GM13977 (cell line): ENCODE measurements around the gene SLFN12L.

ENCODE experiments used
- DNase-seq: peaks from one replicate; pipeline ENCODE4 v3.0.0; 2012; ENCODE audit warnings: low spot score
- in situ Hi-C: fragments of 300-500 bp; cut with MboI; formaldehyde crosslinking; loops from one replicate; pipeline ENCODE4 v1.12.0; 2022; ENCODE audit warnings: low sequenced_read_pairs, low pct_unique_long_range_greater_than_20kb, mixed read lengths, inconsistent platforms; ENCODE audit not compliant: unreplicated experiment
- TF ChIP-seq, protein P1 (sequence below): IDR thresholded peaks from 2 replicates; pipeline ENCODE4 v1.5.1; 2012; ENCODE audit warnings: mild to moderate bottlenecking, control low read depth; ENCODE audit not compliant: insufficient read depth; ENCODE audit errors: extremely low read depth, missing control alignments

Gene SLFN12L

DNA sequence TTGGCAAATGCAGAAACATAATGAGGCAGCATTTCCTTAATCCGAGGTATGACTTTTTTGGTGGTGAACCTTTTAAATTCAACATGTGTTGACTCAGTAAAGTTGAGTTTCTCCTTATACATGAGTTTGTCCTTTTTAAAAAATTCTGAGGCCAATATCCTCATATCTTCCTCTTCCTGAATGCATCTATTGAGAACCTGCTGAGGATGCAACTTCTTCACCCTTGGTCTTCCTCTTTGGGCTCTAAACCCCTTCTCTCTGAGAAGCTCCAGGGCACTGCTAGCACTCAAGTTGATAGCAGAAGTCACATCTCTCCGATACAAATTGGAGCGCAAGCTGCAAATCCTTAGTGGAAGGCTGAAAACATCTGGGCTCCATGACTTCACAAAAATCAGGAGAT is 19.9 kb upstream of the SLFN12L start:
- no peak for DNase-seq
- TF ChIP-seq, protein P1, sequence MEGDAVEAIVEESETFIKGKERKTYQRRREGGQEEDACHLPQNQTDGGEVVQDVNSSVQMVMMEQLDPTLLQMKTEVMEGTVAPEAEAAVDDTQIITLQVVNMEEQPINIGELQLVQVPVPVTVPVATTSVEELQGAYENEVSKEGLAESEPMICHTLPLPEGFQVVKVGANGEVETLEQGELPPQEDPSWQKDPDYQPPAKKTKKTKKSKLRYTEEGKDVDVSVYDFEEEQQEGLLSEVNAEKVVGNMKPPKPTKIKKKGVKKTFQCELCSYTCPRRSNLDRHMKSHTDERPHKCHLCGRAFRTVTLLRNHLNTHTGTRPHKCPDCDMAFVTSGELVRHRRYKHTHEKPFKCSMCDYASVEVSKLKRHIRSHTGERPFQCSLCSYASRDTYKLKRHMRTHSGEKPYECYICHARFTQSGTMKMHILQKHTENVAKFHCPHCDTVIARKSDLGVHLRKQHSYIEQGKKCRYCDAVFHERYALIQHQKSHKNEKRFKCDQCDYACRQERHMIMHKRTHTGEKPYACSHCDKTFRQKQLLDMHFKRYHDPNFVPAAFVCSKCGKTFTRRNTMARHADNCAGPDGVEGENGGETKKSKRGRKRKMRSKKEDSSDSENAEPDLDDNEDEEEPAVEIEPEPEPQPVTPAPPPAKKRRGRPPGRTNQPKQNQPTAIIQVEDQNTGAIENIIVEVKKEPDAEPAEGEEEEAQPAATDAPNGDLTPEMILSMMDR: no peak
- in situ Hi-C loops: no loop called here

GRCh38 chr17:35555691-35556090 is 18.2 kb upstream of the SLFN12L start:
- in situ Hi-C loops: no loop called here

GRCh38 chr17:35554668-35555067 is 17.2 kb upstream of the SLFN12L start:
- in situ Hi-C loops: no loop called here
- DNase-seq: no peak
- TF ChIP-seq, protein P1: no peak

More at GRCh38 chr17:35555691-35556090, 18.2 kb upstream of the SLFN12L start:
- DNase-seq: no peak
- TF ChIP-seq, protein P1: peak; percentile 34

GRCh38 chr17:35553310-35553709 is 15.8 kb upstream of the SLFN12L start:
- TF ChIP-seq, protein P1: no peak
- in situ Hi-C loops: no loop called here
- DNase-seq: no peak

- TF ChIP-seq, protein P1: no peak
- in situ Hi-C loops: loop anchor here (25.0 kb wide), 1 partner anchor 387 kb away; no protein-coding TSS in a partner anchor
- DNase-seq: no peak
These were observed 11.5 kb upstream of the SLFN12L start for GRCh38 chr17:35548978-35549377.

GRCh38 chr17:35548208-35548810 is 10.8 kb upstream of the SLFN12L start:
- TF ChIP-seq, protein P1: no peak
- DNase-seq: no peak
- in situ Hi-C loops: loop anchor here (25.0 kb wide), 1 partner anchor 386 kb away; no protein-coding TSS in a partner anchor
